CD4-positive, alpha-beta T cell (primary cell): ENCODE results near the gene ZNF200. TPM values are rescaled to one million over a fixed set of nuclear protein-coding genes. Genes with fewer than 3 reads are reported as not detected.

Experiments
- ATAC-seq: fragments of 200-7000 bp; cut with Tn5 transposase; one replicate; pipeline ENCODE4 v1.10.0; 2022; ENCODE audit warnings: mild to moderate bottlenecking; ENCODE audit not compliant: poor library complexity
- CTCF ChIA-PET: fragments of 350-600 bp; sonication (Branson Sonifier 250); formaldehyde crosslinking; loops from one replicate; lab custom pipeline; 2021; ENCODE audit warnings: antibody characterized with exemption, inconsistent platforms; lab: Charles Lee
- POLR2A ChIA-PET: fragments of 350-600 bp; sonication (Branson Sonifier 250); formaldehyde crosslinking; loops from one replicate; lab custom pipeline; 2021; ENCODE audit warnings: antibody characterized with exemption, inconsistent platforms; lab: Charles Lee
- DNase-seq, 14 experiments: peaks; one replicate each; pipeline ENCODE4 v3.0.0-alpha.2; 2013 to 2020; ENCODE audit warnings: mixed read lengths in 2 of 14
- H3K27ac ChIP-seq, 2 donors: one replicate each; pipeline versions ENCODE4 v1.5.1 to v1.7.0; 2013; ENCODE audit warnings: low read length in 2 of 2, low read depth in 1 of 2, mild to moderate bottlenecking in 1 of 2
- H3K27me3 ChIP-seq, 2 experiments: 1 replicate in 1 of 2; 2 replicates in 1 of 2; pipeline versions ENCODE4 v1.6.1 to v1.7.0; 2013; ENCODE audit warnings: low read length in 2 of 2, control low read depth in 1 of 2, mild to moderate bottlenecking in 1 of 2, moderate library complexity in 1 of 2; ENCODE audit not compliant: insufficient read depth in 2 of 2, control insufficient read depth in 1 of 2
- H3K36me3 ChIP-seq: one replicate; pipeline ENCODE4 v1.6.1; 2013; ENCODE audit warnings: low read length, control low read depth; ENCODE audit not compliant: insufficient read depth
- H3K4me1 ChIP-seq: one replicate; pipeline ENCODE4 v1.6.1; 2013; ENCODE audit warnings: low read length, control low read depth; ENCODE audit not compliant: insufficient read depth
- H3K4me3 ChIP-seq: one replicate; pipeline ENCODE4 v1.5.1; 2013; ENCODE audit warnings: mild to moderate bottlenecking, low read length, moderate library complexity
- H3K9me3 ChIP-seq, 2 experiments: 1 replicate in 1 of 2; 2 replicates in 1 of 2; pipeline versions ENCODE4 v1.6.1 to v1.7.0; 2013; ENCODE audit warnings: low read length in 2 of 2, mild to moderate bottlenecking in 2 of 2, control low read depth in 1 of 2, moderate library complexity in 1 of 2; ENCODE audit not compliant: control insufficient read depth in 1 of 2, insufficient read depth in 1 of 2
- H3K27ac Mint-ChIP-seq: one replicate; pipeline ENCODE4 v1.8.0; 2020; ENCODE audit warnings: mixed read lengths
- H3K27me3 Mint-ChIP-seq: one replicate; pipeline ENCODE4 v1.8.0; 2021; ENCODE audit warnings: mixed read lengths
- H3K36me3 Mint-ChIP-seq: one replicate; pipeline ENCODE4 v1.8.0; 2021; ENCODE audit warnings: low read depth, mixed read lengths
- H3K4me1 Mint-ChIP-seq: one replicate; pipeline ENCODE4 v1.8.0; 2021; ENCODE audit warnings: low read depth, mixed read lengths
- H3K4me3 Mint-ChIP-seq: one replicate; pipeline ENCODE4 v1.8.0; 2020; ENCODE audit warnings: mild to moderate bottlenecking, mixed read lengths
- H3K9me3 Mint-ChIP-seq: one replicate; pipeline ENCODE4 v1.8.0; 2020; ENCODE audit warnings: mixed read lengths
- CTCF ChIP-seq: fragments of 200-600 bp; IDR thresholded peaks from one replicate; pipeline ENCODE4 v1.8.0; 2022; ENCODE audit warnings: antibody characterized with exemption, mild to moderate bottlenecking
- intact Hi-C, 2 experiments: fragments of 100-400 bp; cut with DNase I in 1 of 2; cut with micrococcal nuclease in 1 of 2; formaldehyde crosslinking; loops; one replicate each; pipeline versions ENCODE4 v1.15.1 to v1.9.0; 2023 to 2025; cut with DNase I, micrococcal nuclease
- total RNA-seq, 174 experiments: library from RNA in 2 of 174; stranded (reverse) in 2 of 174; gene quantifications; one replicate each; pipeline ENCODE4 v1.2.3 and lab custom pipeline; 2021 to 2026

ZNF200 gene
- total RNA-seq, 2 experiments from 2014 or later: 7.0 to 7.2 TPM

GRCh38 chr16:3173892-3174617 is 60.9 kb downstream of the ZNF200 start:
- no peak for TF ChIP-seq CTCF
- Mint-ChIP-seq H3K4me3 (peak overlapping the region; percentile 0), H3K9me3 (no peaks in the 10 kb centered on the region), H3K27ac (no peak overlapping the region), H3K27me3 (peaks cover 70% of the 10 kb centered on the region), H3K4me1 (peaks cover 44% of the 10 kb centered on the region), H3K36me3 (no peaks in the 10 kb centered on the region)
- H3K4me1 ChIP-seq: peaks cover 44% of the 10 kb centered on the region
- intact Hi-C loops: loop anchor here in 1 of 2 experiments (5.0 kb wide), 2 partner anchors 43 to 283 kb away; no protein-coding TSS in a partner anchor
- ATAC-seq: peak; percentile 11
- peaks cover 69 to 81% of the 10 kb centered on the region in 2 experiments for H3K27me3 ChIP-seq
- peaks cover 0 to 15% of the 10 kb centered on the region in 2 experiments for H3K9me3 ChIP-seq
- POLR2A ChIA-PET: interaction anchor here (0.7 to 2.3 kb wide), 4 partner anchors 9 to 41 kb away, joined by 3 to 8 read pairs (median 3); no protein-coding TSS in a partner anchor
- CTCF ChIA-PET: interaction anchor here (0.9 kb wide), 1 partner anchor 9 kb away, joined by 3 read pairs; no protein-coding TSS in a partner anchor
- H3K27ac ChIP-seq: no peak overlapping the region
- H3K36me3 ChIP-seq: no peaks in the 10 kb centered on the region
- peak in 1 of 14 experiments; percentile 52 for DNase-seq
- no peak overlapping the region for H3K4me3 ChIP-seq

Other genes with a start within 250 kb of the ZNF200 start
- gene CLDN9, start 222.2 kb downstream of the ZNF200 start, total RNA-seq: not detected
- not detected for gene CLDN6, start 217.0 kb downstream of the ZNF200 start, total RNA-seq
- gene TNFRSF12A, start 214.8 kb downstream of the ZNF200 start, total RNA-seq: 1 to 10 TPM; 1.8 to 1.9 TPM
- 10 to 100 TPM in 1 of 2 experiments, 1 to 10 TPM in 1; 8.9 to 11.0 TPM for gene HCFC1R1, start 211.2 kb downstream of the ZNF200 start, total RNA-seq
- 10 to 100 TPM; 12.0 to 12.9 TPM for gene THOC6, start 211.1 kb downstream of the ZNF200 start, total RNA-seq
- not detected for gene BICDL2, start 198.2 kb downstream of the ZNF200 start, total RNA-seq
- gene MMP25, start 188.6 kb downstream of the ZNF200 start, total RNA-seq: under 1 TPM; 0.42 to 0.80 TPM
- gene IL32, start 169.5 kb downstream of the ZNF200 start, total RNA-seq: 100 to 1,000 TPM; 378 to 383 TPM
- under 1 TPM; 0.36 to 0.56 TPM for gene ZSCAN10, start 135.9 kb downstream of the ZNF200 start, total RNA-seq
- not detected for gene ZNF205, start 122.6 kb downstream of the ZNF200 start, total RNA-seq
- gene ZNF213, start 100.1 kb downstream of the ZNF200 start, total RNA-seq: 1 to 10 TPM; 1.6 to 2.2 TPM
- gene OR1F1, start 47.0 kb downstream of the ZNF200 start, total RNA-seq: not detected
- under 1 TPM; 0.60 to 0.73 TPM for gene MEFV, start 21.5 kb upstream of the ZNF200 start, total RNA-seq
- 10 to 100 TPM; 35.3 to 39.4 TPM for gene ZNF263, start 48.3 kb upstream of the ZNF200 start, total RNA-seq
- 1 to 10 TPM; 1.5 to 1.7 TPM for gene TIGD7, start 70.3 kb upstream of the ZNF200 start, total RNA-seq
- 10 to 100 TPM; 41.7 to 42.2 TPM for gene ZNF75A, start 70.3 kb upstream of the ZNF200 start, total RNA-seq
- not detected for gene OR2C1, start 120.7 kb upstream of the ZNF200 start, total RNA-seq
- 1 to 10 TPM; 4.8 to 5.4 TPM for gene ZSCAN32, start 165.8 kb upstream of the ZNF200 start, total RNA-seq
- gene ZNF174, start 166.1 kb upstream of the ZNF200 start, total RNA-seq: 1 to 10 TPM; 5.6 to 5.7 TPM
- gene ZNF597, start 208.3 kb upstream of the ZNF200 start, total RNA-seq: 1 to 10 TPM; 2.3 to 2.5 TPM
- gene NAA60, start 208.5 kb upstream of the ZNF200 start, total RNA-seq: 10 to 100 TPM; 27.2 to 27.8 TPM